Panc1 (cell line): ENCODE data around the gene CCDC6. TPM values are rescaled to one million over a fixed set of nuclear protein-coding genes. Genes with fewer than 3 reads are reported as not detected.

Experiments
- ATAC-seq: fragments of 200-7000 bp; cut with Tn5 transposase; 2 replicates; pipeline ENCODE4 v1.9.1; 2020; ENCODE audit warnings: mild to moderate bottlenecking, moderate library complexity
- BruUV-seq: library from RNA; stranded (reverse); fragments of 400-500 nt; replicated peaks from 2 replicates; lab custom pipeline; 2021; lab: Mats Ljungman, UMichigan
- CTCF ChIA-PET: fragments of 300-600 bp; sonication (Branson Sonifier 250); formaldehyde crosslinking; loops from one replicate; lab custom pipeline; 2022; ENCODE audit warnings: antibody characterized with exemption; lab: Charles Lee
- POLR2A ChIA-PET: fragments of 300-600 bp; sonication (Branson Sonifier 250); formaldehyde crosslinking; loops from one replicate; lab custom pipeline; 2022; ENCODE audit warnings: antibody characterized with exemption; lab: Charles Lee
- DNase-seq: peaks from one replicate; pipeline ENCODE4 v3.0.0-alpha.2; 2010; ENCODE audit warnings: low read depth, low spot score
- H3K27ac ChIP-seq: 2 replicates; pipeline ENCODE4 v1.5.1; 2011; ENCODE audit warnings: mild to moderate bottlenecking, low read length, inconsistent platforms
- H3K27me3 ChIP-seq: fragments of 200-500 bp; sonication (Bioruptor generic); 2 replicates; pipeline ENCODE4 v1.6.0; 2014; ENCODE audit warnings: low read length, inconsistent platforms; ENCODE audit not compliant: control insufficient read depth, insufficient read depth
- H3K36me3 ChIP-seq: fragments of 200-500 bp; sonication (Bioruptor generic); 2 replicates; pipeline ENCODE4 v1.5.1; 2014; ENCODE audit warnings: inconsistent platforms, mild to moderate bottlenecking, low read length, moderate library complexity; ENCODE audit not compliant: control insufficient read depth, insufficient read depth
- H3K4me1 ChIP-seq: 2 replicates; pipeline ENCODE4 v1.5.1; 2011; ENCODE audit warnings: inconsistent platforms, mild to moderate bottlenecking, low read length, moderate library complexity; ENCODE audit not compliant: control insufficient read depth, insufficient read depth
- H3K4me3 ChIP-seq, 2 experiments: 2 replicates each; pipeline ENCODE4 v1.5.1; 2011 to 2012; ENCODE audit warnings: low read depth in 2 of 2, low read length in 2 of 2, mild to moderate bottlenecking in 2 of 2, inconsistent platforms in 1 of 2, moderate library complexity in 1 of 2
- H3K9me3 ChIP-seq: fragments of 200-500 bp; sonication (Bioruptor generic); 2 replicates; pipeline ENCODE4 v1.5.1; 2014; ENCODE audit warnings: low read depth, mild to moderate bottlenecking, inconsistent platforms, low read length, moderate library complexity; ENCODE audit not compliant: control insufficient read depth, insufficient read depth
- POLR2AphosphoS5 ChIP-seq: IDR thresholded peaks from 2 replicates; pipeline ENCODE4 v1.6.1; 2012; ENCODE audit warnings: mild to moderate bottlenecking, low read depth, low read length, moderate library complexity
- SIN3A ChIP-seq: IDR thresholded peaks from 2 replicates; pipeline ENCODE4 v1.6.1; 2012; ENCODE audit warnings: low read depth, mild to moderate bottlenecking, low read length, moderate library complexity, borderline replicate concordance; ENCODE audit not compliant: insufficient read depth
- TCF7L2 ChIP-seq: IDR thresholded peaks from 2 replicates; pipeline ENCODE4 v1.6.1; 2011; ENCODE audit warnings: mild to moderate bottlenecking, low read depth, low read length, inconsistent platforms
- in situ Hi-C: cut with HindIII; loops from 2 replicates; pipeline ENCODE4 v1.10.0; 2016; ENCODE audit warnings: low sequenced_read_pairs, low pct_unique_long_range_greater_than_20kb
- intact Hi-C: fragments of 100-400 bp; cut with micrococcal nuclease; formaldehyde crosslinking; loops from one replicate; pipeline ENCODE4 v1.10.0; 2022; ENCODE audit not compliant: unreplicated experiment
- total RNA-seq: library from RNA; stranded (reverse); gene quantifications from one replicate; pipeline ENCODE4 v1.2.1, GENCODE V29; 2021; ENCODE audit not compliant: unreplicated experiment
- TF ChIP-seq, protein P1 (sequence below), 2 experiments: IDR thresholded peaks; 2 replicates each; pipeline ENCODE4 v1.6.1; 2011 to 2012; ENCODE audit warnings: low read depth in 2 of 2, control low read depth in 1 of 2, low read length in 1 of 2, mild to moderate bottlenecking in 1 of 2, moderate library complexity in 1 of 2; ENCODE audit not compliant: insufficient read depth in 1 of 2
- TF ChIP-seq, protein P2 (sequence below): fragments of 450-650 bp; IDR thresholded peaks from 2 replicates; pipeline ENCODE4 v1.5.1; 2017; ENCODE audit warnings: mild to moderate bottlenecking

The CCDC6 gene
- total RNA-seq, 1 experiment from 2014 or later, result 48.7 TPM

DNA sequence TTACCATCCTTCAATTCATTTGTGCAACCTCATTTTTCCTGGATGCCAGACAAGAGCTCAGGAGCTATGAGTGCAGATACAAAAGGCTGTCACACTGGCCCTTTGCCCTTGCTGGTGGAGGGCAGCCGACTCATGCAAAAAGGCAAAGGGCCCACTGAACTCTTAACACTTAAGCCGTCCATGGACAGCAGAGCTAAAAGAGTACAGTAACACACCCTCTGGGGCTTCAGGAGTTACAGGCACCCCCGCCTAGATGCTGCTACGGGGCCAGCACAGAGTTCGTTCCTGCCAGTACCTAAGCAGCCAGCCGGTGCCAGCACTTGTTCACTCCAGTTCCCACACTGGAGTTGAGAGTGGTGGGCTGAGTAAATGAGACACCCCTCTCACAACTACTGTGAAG, 83.2 kb downstream of the CCDC6 start:
- ATAC-seq, result no peak

DNA sequence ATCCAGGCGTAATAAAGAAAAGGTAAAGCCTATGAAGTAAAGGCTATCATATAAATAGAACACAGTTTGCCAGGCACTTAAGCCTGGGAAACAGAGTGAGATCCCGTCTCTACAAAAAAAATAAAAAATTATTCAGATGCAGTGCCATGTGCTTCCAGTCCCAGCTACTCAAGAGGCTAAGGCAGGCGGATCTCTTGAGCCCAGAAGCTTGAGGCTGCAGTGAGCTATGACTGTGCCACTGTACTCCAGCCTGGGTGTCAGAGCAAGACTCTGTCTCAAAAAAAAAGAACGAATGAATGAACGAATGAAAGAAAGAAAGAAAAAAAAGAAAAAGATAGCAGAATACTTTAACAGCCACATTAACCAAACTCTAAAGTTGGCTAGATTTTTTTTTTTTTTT, 85.9 kb downstream of the CCDC6 start:
- Histone ChIP-seq H3K9me3 (no peaks in the 10 kb centered on the region), H3K27me3 (no peaks in the 10 kb centered on the region), H3K27ac (no peak overlapping the region), H3K4me1 (no peaks in the 10 kb centered on the region), H3K4me3 (no peak overlapping the region), H3K36me3 (no peaks in the 10 kb centered on the region)
- no TSS peak for BruUV-seq
- intact Hi-C loops, result no loop called here
- in situ Hi-C loops, result no loop called here
- no peak for ATAC-seq
- no peak for DNase-seq
- ChIA-PET POLR2A (no interaction called here), CTCF (interaction anchor here (0.5 to 0.9 kb wide), 2 partner anchors 10 to 196 kb away, joined by 3 to 7 read pairs; no protein-coding TSS in a partner anchor)
- TF ChIP-seq, protein P1, sequence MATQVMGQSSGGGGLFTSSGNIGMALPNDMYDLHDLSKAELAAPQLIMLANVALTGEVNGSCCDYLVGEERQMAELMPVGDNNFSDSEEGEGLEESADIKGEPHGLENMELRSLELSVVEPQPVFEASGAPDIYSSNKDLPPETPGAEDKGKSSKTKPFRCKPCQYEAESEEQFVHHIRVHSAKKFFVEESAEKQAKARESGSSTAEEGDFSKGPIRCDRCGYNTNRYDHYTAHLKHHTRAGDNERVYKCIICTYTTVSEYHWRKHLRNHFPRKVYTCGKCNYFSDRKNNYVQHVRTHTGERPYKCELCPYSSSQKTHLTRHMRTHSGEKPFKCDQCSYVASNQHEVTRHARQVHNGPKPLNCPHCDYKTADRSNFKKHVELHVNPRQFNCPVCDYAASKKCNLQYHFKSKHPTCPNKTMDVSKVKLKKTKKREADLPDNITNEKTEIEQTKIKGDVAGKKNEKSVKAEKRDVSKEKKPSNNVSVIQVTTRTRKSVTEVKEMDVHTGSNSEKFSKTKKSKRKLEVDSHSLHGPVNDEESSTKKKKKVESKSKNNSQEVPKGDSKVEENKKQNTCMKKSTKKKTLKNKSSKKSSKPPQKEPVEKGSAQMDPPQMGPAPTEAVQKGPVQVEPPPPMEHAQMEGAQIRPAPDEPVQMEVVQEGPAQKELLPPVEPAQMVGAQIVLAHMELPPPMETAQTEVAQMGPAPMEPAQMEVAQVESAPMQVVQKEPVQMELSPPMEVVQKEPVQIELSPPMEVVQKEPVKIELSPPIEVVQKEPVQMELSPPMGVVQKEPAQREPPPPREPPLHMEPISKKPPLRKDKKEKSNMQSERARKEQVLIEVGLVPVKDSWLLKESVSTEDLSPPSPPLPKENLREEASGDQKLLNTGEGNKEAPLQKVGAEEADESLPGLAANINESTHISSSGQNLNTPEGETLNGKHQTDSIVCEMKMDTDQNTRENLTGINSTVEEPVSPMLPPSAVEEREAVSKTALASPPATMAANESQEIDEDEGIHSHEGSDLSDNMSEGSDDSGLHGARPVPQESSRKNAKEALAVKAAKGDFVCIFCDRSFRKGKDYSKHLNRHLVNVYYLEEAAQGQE (IDR thresholded peaks at IDR 0.05; ENCODE audit: insufficient read depth in 1 of 2, low read depth in 2 of 2, low read length in 1 of 2), result no peak
- TF ChIP-seq SIN3A (no peak), POLR2AphosphoS5 (no peak), TCF7L2 (no peak)
- TF ChIP-seq, protein P2, sequence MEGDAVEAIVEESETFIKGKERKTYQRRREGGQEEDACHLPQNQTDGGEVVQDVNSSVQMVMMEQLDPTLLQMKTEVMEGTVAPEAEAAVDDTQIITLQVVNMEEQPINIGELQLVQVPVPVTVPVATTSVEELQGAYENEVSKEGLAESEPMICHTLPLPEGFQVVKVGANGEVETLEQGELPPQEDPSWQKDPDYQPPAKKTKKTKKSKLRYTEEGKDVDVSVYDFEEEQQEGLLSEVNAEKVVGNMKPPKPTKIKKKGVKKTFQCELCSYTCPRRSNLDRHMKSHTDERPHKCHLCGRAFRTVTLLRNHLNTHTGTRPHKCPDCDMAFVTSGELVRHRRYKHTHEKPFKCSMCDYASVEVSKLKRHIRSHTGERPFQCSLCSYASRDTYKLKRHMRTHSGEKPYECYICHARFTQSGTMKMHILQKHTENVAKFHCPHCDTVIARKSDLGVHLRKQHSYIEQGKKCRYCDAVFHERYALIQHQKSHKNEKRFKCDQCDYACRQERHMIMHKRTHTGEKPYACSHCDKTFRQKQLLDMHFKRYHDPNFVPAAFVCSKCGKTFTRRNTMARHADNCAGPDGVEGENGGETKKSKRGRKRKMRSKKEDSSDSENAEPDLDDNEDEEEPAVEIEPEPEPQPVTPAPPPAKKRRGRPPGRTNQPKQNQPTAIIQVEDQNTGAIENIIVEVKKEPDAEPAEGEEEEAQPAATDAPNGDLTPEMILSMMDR, result no peak

More for the DNA sequence above, 83.2 kb downstream of the CCDC6 start:
- ChIA-PET POLR2A (no interaction called here), CTCF (no interaction called here)
- in situ Hi-C loops (no loop called here), intact Hi-C loops (no loop called here)
- TF ChIP-seq, protein P2, result no peak
- TF ChIP-seq SIN3A (no peak), POLR2AphosphoS5 (no peak), TCF7L2 (no peak)
- TF ChIP-seq, protein P1 (IDR thresholded peaks at IDR 0.05; ENCODE audit: insufficient read depth in 1 of 2, low read depth in 2 of 2, low read length in 1 of 2), result no peak
- Histone ChIP-seq H3K36me3 (no peaks in the 10 kb centered on the region), H3K9me3 (no peaks in the 10 kb centered on the region), H3K27me3 (no peaks in the 10 kb centered on the region), H3K4me3 (no peak overlapping the region), H3K27ac (no peak overlapping the region), H3K4me1 (no peaks in the 10 kb centered on the region)
- DNase-seq, result no peak
- BruUV-seq, result no TSS peak
